Activated CD4-positive, alpha-beta T cell treated with anti-CD3 and anti-CD28 coated beads for 36 hours (primary cell): ENCODE data around the gene FUT8. TPM values are rescaled to one million over a fixed set of nuclear protein-coding genes. Genes with fewer than 3 reads are reported as not detected.
"Not testable (repeated sequence)": the region's sequence is repeated elsewhere in the genome, so short reads cannot be mapped to it uniquely, and the experiment has no call there.

Source experiments
- ATAC-seq: fragments of 200-7000 bp; cut with Tn5 transposase; one replicate; pipeline ENCODE4 v1.10.0; 2021; ENCODE audit warnings: mild to moderate bottlenecking, moderate library complexity
- CTCF ChIA-PET: fragments of 350-600 bp; sonication (Branson Sonifier 250); formaldehyde crosslinking; loops from one replicate; lab custom pipeline; 2021; ENCODE audit warnings: antibody characterized with exemption; lab: Charles Lee
- POLR2A ChIA-PET: fragments of 350-600 bp; sonication (Branson Sonifier 250); formaldehyde crosslinking; loops from one replicate; lab custom pipeline; 2021; ENCODE audit warnings: antibody characterized with exemption, inconsistent platforms; lab: Charles Lee
- DNase-seq: peaks from one replicate; pipeline ENCODE4 v3.0.0-alpha.2; 2020
- H3K27ac Mint-ChIP-seq: one replicate; pipeline ENCODE4 v1.8.0; 2021; ENCODE audit warnings: mixed read lengths
- H3K27me3 Mint-ChIP-seq: one replicate; pipeline ENCODE4 v1.8.0; 2021; ENCODE audit warnings: mixed read lengths
- H3K36me3 Mint-ChIP-seq: one replicate; pipeline ENCODE4 v1.8.0; 2021; ENCODE audit warnings: low read depth, mixed read lengths
- H3K4me1 Mint-ChIP-seq: one replicate; pipeline ENCODE4 v1.8.0; 2021; ENCODE audit warnings: mixed read lengths
- H3K4me3 Mint-ChIP-seq: one replicate; pipeline ENCODE4 v1.8.0; 2021; ENCODE audit warnings: mild to moderate bottlenecking, moderate library complexity, mixed read lengths
- H3K9me3 Mint-ChIP-seq: one replicate; pipeline ENCODE4 v1.8.0; 2021; ENCODE audit warnings: low read depth, mixed read lengths
- intact Hi-C, 2 experiments: fragments of 100-400 bp; cut with DNase I in 1 of 2; cut with micrococcal nuclease in 1 of 2; formaldehyde crosslinking; loops; one replicate each; pipeline versions ENCODE4 v1.14.2 to v1.15.1; 2022 to 2024; cut with DNase I, micrococcal nuclease
- total RNA-seq, 2 experiments: library from RNA; stranded (reverse); gene quantifications; one replicate each; pipeline ENCODE4 v1.2.3, GENCODE V29; 2021

Gene FUT8
- total RNA-seq, 2 experiments from 2014 or later = 44.2 to 50.0 TPM

GRCh38 chr14:65704437-65704836 is 291.9 kb downstream of the FUT8 start:
- H3K4me3 Mint-ChIP-seq = no peak overlapping the region
- ATAC-seq = peak; percentile 2
- H3K9me3 Mint-ChIP-seq = peaks cover 11% of the 10 kb centered on the region

DNA sequence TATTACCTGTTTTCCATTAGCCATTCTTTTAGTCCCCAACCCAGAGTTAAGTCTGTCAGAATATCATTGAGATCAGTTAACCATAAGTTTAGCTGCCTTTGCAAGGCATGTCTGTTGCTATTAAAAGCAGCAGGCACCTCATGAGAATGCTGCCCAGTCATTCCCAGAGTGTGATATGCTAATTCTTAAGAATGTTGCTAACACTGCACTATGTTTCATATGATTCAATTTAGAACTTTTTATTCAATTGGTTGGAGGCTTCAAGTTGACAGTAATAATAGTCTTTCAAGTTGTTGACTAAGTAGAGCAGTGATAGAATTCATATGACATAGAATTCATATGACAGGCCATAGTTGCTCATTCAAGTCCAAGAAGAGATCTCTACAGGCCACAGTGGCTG is 292.3 kb downstream of the FUT8 start:
- CTCF ChIA-PET = interaction anchor here (0.5 to 1.5 kb wide), 8 partner anchors 9 to 546 kb away, joined by 3 to 6 read pairs (median 3); no protein-coding TSS in a partner anchor
- peaks cover 20% of the 10 kb centered on the region for H3K4me1 Mint-ChIP-seq
- H3K27ac Mint-ChIP-seq = peak overlapping the region; percentile 84
- ATAC-seq (peak; percentile 96), DNase-seq (peak; percentile 67)
- intact Hi-C loops = loop anchor here (1.0 to 10.0 kb wide), 10 partner anchors 27 to 603 kb away; partner anchors contain the start of gene MAX (in 1 of the 2)
- H3K36me3 Mint-ChIP-seq = peaks cover 23% of the 10 kb centered on the region
- POLR2A ChIA-PET = interaction anchor here (0.6 kb wide), 1 partner anchor 11 kb away, joined by 3 read pairs; no protein-coding TSS in a partner anchor
- no peaks in the 10 kb centered on the region for H3K27me3 Mint-ChIP-seq
- no peak overlapping the region for H3K4me3 Mint-ChIP-seq
- peaks cover 11% of the 10 kb centered on the region for H3K9me3 Mint-ChIP-seq

More at GRCh38 chr14:65704437-65704836, 291.9 kb downstream of the FUT8 start:
- intact Hi-C loops = loop anchor here (2.0 to 10.0 kb wide), 5 partner anchors 100 to 500 kb away; no protein-coding TSS in a partner anchor
- ChIA-PET POLR2A (interaction anchor here (0.6 kb wide), 1 partner anchor 11 kb away, joined by 3 read pairs; no protein-coding TSS in a partner anchor), CTCF (interaction anchor here (0.5 to 1.5 kb wide), 5 partner anchors 10 to 546 kb away, joined by 3 to 6 read pairs (median 3); no protein-coding TSS in a partner anchor)
- Mint-ChIP-seq H3K4me1 (peaks cover 20% of the 10 kb centered on the region), H3K27ac (peak overlapping the region; percentile 55), H3K27me3 (no peaks in the 10 kb centered on the region), H3K36me3 (peaks cover 23% of the 10 kb centered on the region)
- no peak for DNase-seq

DNA sequence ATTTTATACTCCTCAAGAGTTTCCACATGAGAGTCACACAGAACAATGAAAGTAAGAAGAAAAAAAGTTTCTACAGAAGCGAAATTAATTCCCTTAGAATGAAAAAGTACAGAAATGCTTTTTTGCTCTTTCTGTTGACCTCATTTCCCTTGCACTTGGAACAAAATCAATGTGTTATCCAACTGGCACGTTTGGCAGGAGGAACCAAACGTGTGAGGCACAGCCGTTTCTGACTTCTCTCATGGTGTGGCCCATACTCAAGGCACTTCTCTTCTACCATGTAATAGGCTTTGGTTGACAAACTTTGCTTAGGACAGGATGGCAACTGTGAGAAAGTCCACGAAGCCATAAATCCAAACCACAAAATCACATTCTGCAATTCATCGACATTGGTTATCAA is 297.0 kb downstream of the FUT8 start:
- no peak for DNase-seq
- CTCF ChIA-PET = interaction anchor here (1.4 kb wide), 1 partner anchor 16 kb away, joined by 5 read pairs; no protein-coding TSS in a partner anchor
- no peak for ATAC-seq
- Mint-ChIP-seq H3K36me3 (peaks cover 34% of the 10 kb centered on the region), H3K4me3 (no peak overlapping the region), H3K9me3 (peaks cover 22% of the 10 kb centered on the region), H3K27ac (no peak overlapping the region), H3K4me1 (peaks cover 24% of the 10 kb centered on the region), H3K27me3 (no peaks in the 10 kb centered on the region)
- POLR2A ChIA-PET = no interaction called here
- intact Hi-C loops = loop anchor here (5.0 to 10.0 kb wide), 3 partner anchors 245 to 607 kb away; partner anchors contain the start of gene MAX (in 1 of the 2)

DNA sequence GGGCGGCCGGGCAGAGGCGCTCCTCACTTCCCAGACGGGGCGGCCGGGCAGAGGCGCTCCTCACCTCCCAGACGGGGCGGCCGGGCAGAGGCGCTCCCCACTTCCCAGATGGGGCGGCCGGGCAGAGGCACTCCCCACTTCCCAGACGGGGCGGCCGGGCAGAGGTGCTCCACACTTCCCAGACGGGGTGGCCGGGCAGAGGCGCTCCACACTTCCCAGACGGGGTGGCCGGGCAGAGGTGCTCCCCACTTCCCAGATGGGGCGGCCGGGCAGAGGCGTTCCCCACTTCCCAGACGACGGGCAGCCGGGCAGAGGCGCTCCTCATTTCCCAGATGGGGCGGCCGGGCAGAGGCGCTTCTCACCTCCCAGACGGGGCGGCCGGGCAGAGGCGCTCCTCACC is 304.3 kb downstream of the FUT8 start:
- H3K4me3 Mint-ChIP-seq, H3K27me3 Mint-ChIP-seq, ATAC-seq, intact Hi-C loops, DNase-seq, POLR2A ChIA-PET, CTCF ChIA-PET, H3K27ac Mint-ChIP-seq, H3K4me1 Mint-ChIP-seq: not testable (repeated sequence)
- peaks cover 24% of the 10 kb centered on the region for H3K9me3 Mint-ChIP-seq
- peaks cover 39% of the 10 kb centered on the region for H3K36me3 Mint-ChIP-seq

DNA sequence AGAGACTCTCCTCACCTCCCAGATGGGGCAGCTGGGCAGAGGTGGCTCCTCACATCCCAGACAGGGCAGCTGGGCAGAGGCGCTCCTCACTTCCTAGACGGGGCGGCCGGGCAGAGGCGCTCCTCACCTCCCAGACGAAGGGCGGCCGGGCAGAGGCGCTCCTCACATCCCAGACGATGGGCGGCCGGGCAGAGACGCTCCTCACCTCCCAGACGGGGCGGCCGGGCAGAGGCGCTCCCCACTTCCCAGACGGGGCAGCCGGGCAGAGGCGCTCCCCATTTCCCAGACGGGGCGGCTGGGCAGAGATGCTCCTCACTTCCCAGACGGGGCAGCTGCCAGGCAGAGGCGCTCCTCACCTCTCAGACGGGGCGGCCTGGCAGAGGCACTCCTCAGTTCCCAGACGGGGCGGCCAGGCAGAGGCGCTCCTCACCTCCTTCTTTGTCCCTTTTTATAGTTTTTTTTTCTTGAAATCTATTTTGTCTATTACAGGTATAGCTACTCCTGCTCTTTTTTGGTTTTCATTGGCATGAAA is 304.9 kb downstream of the FUT8 start:
- Mint-ChIP-seq H3K9me3 (peaks cover 24% of the 10 kb centered on the region), H3K36me3 (peaks cover 40% of the 10 kb centered on the region)
- H3K27me3 Mint-ChIP-seq, CTCF ChIA-PET, POLR2A ChIA-PET, ATAC-seq, H3K27ac Mint-ChIP-seq, intact Hi-C loops, H3K4me3 Mint-ChIP-seq, DNase-seq, H3K4me1 Mint-ChIP-seq: not testable (repeated sequence)

DNA sequence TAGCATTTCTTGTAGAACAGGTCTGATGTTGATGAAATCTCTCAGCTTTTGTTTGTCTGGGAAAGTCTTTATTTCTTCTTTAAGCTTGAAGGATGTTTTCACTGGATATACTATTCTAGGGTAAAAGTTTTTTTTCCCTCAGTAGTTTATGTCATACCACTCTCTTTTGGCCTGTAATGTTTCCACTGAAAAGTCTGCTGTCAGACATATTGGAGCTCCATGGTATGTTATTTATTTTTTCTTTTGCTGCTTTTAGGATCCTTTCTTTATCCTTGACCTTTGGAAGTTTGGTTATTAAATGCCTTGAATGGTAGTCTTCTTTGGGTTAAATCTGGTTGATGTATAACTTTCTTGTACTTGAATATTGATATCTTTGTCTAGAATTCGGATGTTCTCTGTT is 306.1 kb downstream of the FUT8 start:
- Mint-ChIP-seq H3K9me3 (peaks cover 20% of the 10 kb centered on the region), H3K36me3 (peaks cover 36% of the 10 kb centered on the region), H3K4me3 (no peak overlapping the region), H3K27ac (no peak overlapping the region), H3K27me3 (no peaks in the 10 kb centered on the region), H3K4me1 (peaks cover 15% of the 10 kb centered on the region)
- CTCF ChIA-PET = interaction anchor here (1.6 kb wide), 1 partner anchor 242 kb away, joined by 4 read pairs; no protein-coding TSS in a partner anchor
- intact Hi-C loops = no loop called here
- ATAC-seq = no peak
- DNase-seq = no peak
- POLR2A ChIA-PET = no interaction called here

DNA sequence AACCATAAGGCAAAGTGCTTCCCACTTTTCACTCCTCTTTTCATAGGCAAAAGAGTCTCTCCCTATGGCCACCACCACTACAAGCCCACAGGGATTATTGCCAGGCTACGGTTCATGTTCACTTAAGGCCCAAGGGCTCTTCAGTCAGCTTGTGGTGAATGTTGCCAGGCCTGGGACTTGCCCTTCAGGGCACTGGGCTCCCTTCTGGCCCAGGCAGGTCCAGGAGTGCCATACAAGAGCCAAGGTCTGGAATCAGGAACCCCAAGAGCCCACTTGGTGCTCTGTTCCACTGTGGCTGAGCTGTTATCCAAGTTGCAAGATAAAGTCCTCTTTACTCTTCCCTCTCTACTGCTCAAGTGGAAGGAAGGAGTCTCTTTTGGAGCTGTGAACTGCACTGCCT is 307.6 kb downstream of the FUT8 start:
- CTCF ChIA-PET = no interaction called here

GRCh38 chr14:65720743-65721142 is 308.2 kb downstream of the FUT8 start:
- no peak overlapping the region for H3K27ac Mint-ChIP-seq
- DNase-seq = no peak
- CTCF ChIA-PET = no interaction called here
- H3K36me3 Mint-ChIP-seq = peaks cover 37% of the 10 kb centered on the region
- no peak for ATAC-seq
- intact Hi-C loops = no loop called here
- POLR2A ChIA-PET = no interaction called here
- H3K27me3 Mint-ChIP-seq = no peaks in the 10 kb centered on the region
- H3K4me1 Mint-ChIP-seq = peaks cover 15% of the 10 kb centered on the region
- H3K9me3 Mint-ChIP-seq = peaks cover 12% of the 10 kb centered on the region
- no peak overlapping the region for H3K4me3 Mint-ChIP-seq

More for the DNA sequence above, 307.6 kb downstream of the FUT8 start:
- POLR2A ChIA-PET = no interaction called here
- Mint-ChIP-seq H3K27ac (no peak overlapping the region), H3K4me1 (peaks cover 15% of the 10 kb centered on the region), H3K27me3 (no peaks in the 10 kb centered on the region), H3K9me3 (peaks cover 12% of the 10 kb centered on the region), H3K4me3 (no peak overlapping the region), H3K36me3 (peaks cover 33% of the 10 kb centered on the region)
- intact Hi-C loops = no loop called here
- no peak for ATAC-seq
- no peak for DNase-seq

GRCh38 chr14:65723348-65723747 is 310.8 kb downstream of the FUT8 start:
- no peak overlapping the region for H3K27ac Mint-ChIP-seq
- H3K27me3 Mint-ChIP-seq = no peaks in the 10 kb centered on the region
- peaks cover 52% of the 10 kb centered on the region for H3K36me3 Mint-ChIP-seq
- DNase-seq (no peak), ATAC-seq (no peak)
- CTCF ChIA-PET = interaction anchor here (0.7 kb wide), 1 partner anchor 287 kb away, joined by 5 read pairs; no protein-coding TSS in a partner anchor
- intact Hi-C loops = no loop called here
- no peak overlapping the region for H3K4me3 Mint-ChIP-seq
- H3K9me3 Mint-ChIP-seq = peaks cover 10% of the 10 kb centered on the region
- H3K4me1 Mint-ChIP-seq = peaks cover 15% of the 10 kb centered on the region
- POLR2A ChIA-PET = no interaction called here

DNA sequence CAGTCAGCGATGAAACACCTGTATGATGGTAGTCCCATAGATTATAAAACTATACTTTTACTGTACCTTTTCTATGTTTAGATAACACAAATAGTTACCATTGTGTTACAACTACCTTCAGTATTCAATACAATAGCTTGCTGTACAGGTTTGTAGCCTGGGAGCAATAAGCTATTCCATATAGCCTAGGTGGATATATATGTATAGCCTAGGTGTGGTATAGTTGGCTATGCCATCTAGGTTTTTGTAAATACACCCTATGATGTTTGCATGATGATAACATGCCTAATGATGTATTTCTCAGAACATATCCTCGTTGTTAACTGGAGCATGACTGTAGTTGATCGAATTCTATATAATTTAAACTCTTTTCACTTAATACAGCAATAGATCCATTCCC is 316.1 kb downstream of the FUT8 start:
- H3K4me3 Mint-ChIP-seq = no peak overlapping the region
- ChIA-PET POLR2A (no interaction called here), CTCF (no interaction called here)
- peaks cover 12% of the 10 kb centered on the region for H3K4me1 Mint-ChIP-seq
- no peaks in the 10 kb centered on the region for H3K27me3 Mint-ChIP-seq
- H3K27ac Mint-ChIP-seq = no peak overlapping the region
- peaks cover 47% of the 10 kb centered on the region for H3K36me3 Mint-ChIP-seq
- peaks cover 3% of the 10 kb centered on the region for H3K9me3 Mint-ChIP-seq
- intact Hi-C loops = no loop called here
- no peak for DNase-seq
- ATAC-seq = no peak

DNA sequence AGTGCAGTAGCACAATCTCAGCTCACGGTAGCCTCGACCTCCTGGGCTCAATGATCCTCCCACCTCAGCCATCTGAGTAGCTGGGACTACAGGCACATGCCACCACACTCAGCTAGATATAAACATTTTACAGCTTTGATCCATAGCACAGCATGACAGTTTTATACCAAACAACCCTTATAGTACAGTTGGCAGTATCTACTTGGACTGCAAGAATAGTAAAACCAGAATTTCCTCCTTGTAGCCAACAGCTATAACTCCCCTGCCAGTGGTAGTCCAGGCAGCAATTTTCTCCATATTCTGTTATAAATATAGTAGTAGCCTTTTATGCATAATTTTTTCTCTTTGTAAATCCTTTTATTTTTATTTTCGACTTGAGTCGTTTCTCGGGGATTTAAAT is 317.0 kb downstream of the FUT8 start:
- intact Hi-C loops = no loop called here
- Mint-ChIP-seq H3K36me3 (peaks cover 42% of the 10 kb centered on the region), H3K4me3 (no peak overlapping the region), H3K27me3 (no peaks in the 10 kb centered on the region), H3K4me1 (peaks cover 12% of the 10 kb centered on the region), H3K27ac (no peak overlapping the region), H3K9me3 (peaks cover 3% of the 10 kb centered on the region)
- DNase-seq = no peak
- ATAC-seq = no peak
- ChIA-PET POLR2A (no interaction called here), CTCF (interaction anchor here (1.0 kb wide), 1 partner anchor 25 kb away, joined by 3 read pairs; no protein-coding TSS in a partner anchor)
